SK-N-SH (cell line): ENCODE measurements around the gene FRS2. TPM values are rescaled to one million over a fixed set of nuclear protein-coding genes. Genes with fewer than 3 reads are reported as not detected.
A peak's percentile ranks its signal among the peaks of the same experiment; 100 is the strongest.

Source experiments
- CTCF ChIA-PET: fragments of 300-600, 350-600 bp; formaldehyde crosslinking; extraction: SDS; loops from one replicate; lab custom pipeline; 2021; lab: Yijun Ruan, JAX
- POLR2A ChIA-PET: fragments of 350-600 bp; sonication (Branson Sonifier 250); formaldehyde crosslinking; extraction: SDS; loops from one replicate; lab custom pipeline; 2020; ENCODE audit warnings: antibody characterized with exemption, inconsistent platforms; lab: Yijun Ruan, JAX
- DNase-seq: peaks from one replicate; pipeline ENCODE4 v3.0.0; 2012
- H2AFZ ChIP-seq: fragments of 200-600 bp; sonication (generic); 2 replicates; pipeline ENCODE4 v1.8.1; 2016; ENCODE audit warnings: antibody characterized with exemption, mild to moderate bottlenecking, low read depth
- H3F3A ChIP-seq: fragments of 200-600 bp; sonication (generic); replicated peaks from 2 replicates; pipeline ENCODE3; 2016; ENCODE audit warnings: antibody characterized with exemption, mild to moderate bottlenecking; ENCODE audit not compliant: insufficient read depth
- H3K27ac ChIP-seq, 2 experiments: fragments of 200-500 bp in 1 of 2; fragments of 200-600 bp in 1 of 2; sonication (Bioruptor generic) in 1 of 2; sonication (generic), shearing (Covaris generic) in 1 of 2; 2 replicates each; pipeline versions ENCODE4 v1.5.1 to v1.6.1; 2014 to 2016; ENCODE audit warnings: low read depth in 2 of 2, inconsistent platforms in 1 of 2, low read length in 1 of 2, mild to moderate bottlenecking in 1 of 2, mixed read lengths in 1 of 2
- H3K27me3 ChIP-seq: fragments of 200-600 bp; sonication (generic), shearing (Covaris generic); 2 replicates; pipeline ENCODE4 v1.6.1; 2016; ENCODE audit warnings: mixed run types; ENCODE audit not compliant: insufficient read depth
- H3K36me3 ChIP-seq, 2 experiments: fragments of 200-500 bp in 1 of 2; fragments of 200-600 bp in 1 of 2; sonication (Bioruptor generic) in 1 of 2; sonication (generic) in 1 of 2; replicated peaks in 1 of 2; 2 replicates each; pipeline versions ENCODE3 to v1.5.1; 2014 to 2016; ENCODE audit warnings: low read length in 1 of 2, mild to moderate bottlenecking in 1 of 2; ENCODE audit not compliant: insufficient read depth in 2 of 2, control insufficient read depth in 1 of 2
- H3K4me1 ChIP-seq, 2 experiments: fragments of 200-500 bp in 1 of 2; fragments of 200-600 bp in 1 of 2; sonication (Bioruptor generic) in 1 of 2; sonication (generic), shearing (Covaris generic) in 1 of 2; 2 replicates each; pipeline versions ENCODE4 v1.5.1 to v1.6.1; 2014 to 2016; ENCODE audit warnings: low read depth in 1 of 2, low read length in 1 of 2, mixed run types in 1 of 2; ENCODE audit not compliant: insufficient read depth in 2 of 2, control insufficient read depth in 1 of 2
- H3K4me2 ChIP-seq: fragments of 200-600 bp; sonication (generic), shearing (Covaris generic); 2 replicates; pipeline ENCODE4 v1.6.1; 2017; ENCODE audit warnings: mixed run types
- H3K4me3 ChIP-seq, 2 experiments: fragments of 200-500 bp in 1 of 2; fragments of 200-600 bp in 1 of 2; sonication (Bioruptor generic) in 1 of 2; sonication (generic), shearing (Covaris generic) in 1 of 2; 2 replicates each; pipeline versions ENCODE4 v1.5.1 to v1.8.1; 2014 to 2016; ENCODE audit warnings: low read depth in 2 of 2, inconsistent platforms in 1 of 2, low read length in 1 of 2, mild to moderate bottlenecking in 1 of 2, mixed read lengths in 1 of 2, moderate library complexity in 1 of 2
- H3K79me2 ChIP-seq: fragments of 200-600 bp; sonication (generic); 2 replicates; pipeline ENCODE4 v1.8.1; 2017; ENCODE audit warnings: mild to moderate bottlenecking; ENCODE audit not compliant: insufficient read depth
- H3K9ac ChIP-seq: fragments of 200-600 bp; sonication (generic); 2 replicates; pipeline ENCODE4 v1.6.1; 2017; ENCODE audit warnings: mixed run types
- H3K9me2 ChIP-seq: fragments of 200-600 bp; sonication (generic); 2 replicates; pipeline ENCODE4 v1.6.1; 2017; ENCODE audit warnings: mixed run types
- H3K9me3 ChIP-seq: fragments of 200-600 bp; sonication (generic); 2 replicates; pipeline ENCODE4 v1.6.1; 2017; ENCODE audit warnings: mixed run types, mild to moderate bottlenecking, moderate library complexity
- H4K20me1 ChIP-seq: fragments of 200-600 bp; sonication (generic); 2 replicates; pipeline ENCODE4 v1.6.1; 2017; ENCODE audit warnings: mild to moderate bottlenecking, mixed run types; ENCODE audit not compliant: insufficient read depth
- ELF1 ChIP-seq: IDR thresholded peaks from 2 replicates; pipeline ENCODE4 v1.4.0; 2012
- EP300 ChIP-seq, 2 experiments: IDR thresholded peaks; 2 replicates each; pipeline versions ENCODE4 v1.4.0 to v1.6.1; 2012; ENCODE audit warnings: borderline replicate concordance in 1 of 2, low read depth in 1 of 2, low read length in 1 of 2
- FOSL2 ChIP-seq: IDR thresholded peaks from 2 replicates; pipeline ENCODE4 v1.4.0; 2012; ENCODE audit warnings: low read depth, mild to moderate bottlenecking, moderate library complexity, borderline replicate concordance
- FOXJ3 ChIP-seq: sonication (generic); formaldehyde crosslinking; IDR thresholded peaks from 2 replicates; pipeline ENCODE4 v1.5.1; 2020; ENCODE audit warnings: mild to moderate bottlenecking, missing genetic modification reagents
- FOXM1 ChIP-seq: IDR thresholded peaks from 2 replicates; pipeline ENCODE4 v1.4.0; 2012; ENCODE audit warnings: low read depth, mild to moderate bottlenecking
- JUND ChIP-seq: IDR thresholded peaks from 2 replicates; pipeline ENCODE4 v1.4.0; 2012
- MEF2A ChIP-seq: IDR thresholded peaks from 2 replicates; pipeline ENCODE4 v1.4.0; 2012; ENCODE audit warnings: low read depth, borderline replicate concordance
- MXI1 ChIP-seq: IDR thresholded peaks from 2 replicates; pipeline ENCODE4 v1.6.1; 2012; ENCODE audit warnings: mild to moderate bottlenecking, low read depth, low read length, improper control_type of control experiment
- NFIC ChIP-seq: IDR thresholded peaks from 2 replicates; pipeline ENCODE4 v1.4.0; 2012; ENCODE audit warnings: borderline replicate concordance
- NRF1 ChIP-seq: IDR thresholded peaks from 2 replicates; pipeline ENCODE4 v1.6.1; 2012; ENCODE audit warnings: low read depth, mild to moderate bottlenecking, low read length
- POLR2AphosphoS5 ChIP-seq: IDR thresholded peaks from 2 replicates; pipeline ENCODE4 v1.6.1; 2012; ENCODE audit warnings: low read depth, low read length
- RAD21 ChIP-seq: IDR thresholded peaks from 2 replicates; pipeline ENCODE4 v1.6.1; 2012; ENCODE audit warnings: mild to moderate bottlenecking, low read length
- RCOR1 ChIP-seq: fragments of 150-350 bp; IDR thresholded peaks from 2 replicates; pipeline ENCODE4 v1.6.1; 2017; ENCODE audit warnings: antibody characterized with exemption, low read length
- RFX5 ChIP-seq: IDR thresholded peaks from 2 replicates; pipeline ENCODE4 v1.6.1; 2012; ENCODE audit warnings: mild to moderate bottlenecking, improper control_type of control experiment, low read length
- RXRA ChIP-seq: IDR thresholded peaks from 2 replicates; pipeline ENCODE4 v1.4.0; 2012; ENCODE audit warnings: low read depth, mild to moderate bottlenecking, borderline replicate concordance
- SMC3 ChIP-seq: IDR thresholded peaks from 2 replicates; pipeline ENCODE4 v1.6.1; 2012; ENCODE audit warnings: low read depth, low read length, improper control_type of control experiment
- TCF12 ChIP-seq: IDR thresholded peaks from 2 replicates; pipeline ENCODE4 v1.4.0; 2012
- TEAD4 ChIP-seq: IDR thresholded peaks from 2 replicates; pipeline ENCODE4 v1.4.0; 2012; ENCODE audit warnings: mild to moderate bottlenecking, borderline replicate concordance; ENCODE audit not compliant: insufficient read depth
- whole genome bisulfite sequencing: methylation state at CpG from one replicate; pipeline ENCODE4 v1.1.6; 2017; ENCODE audit warnings: low lambda C conversion rate; 5-methylcytosine and 5-hydroxymethylcytosine counted together
- polyA plus RNA-seq, 3 experiments: library from polyadenylated mRNA; depleted of rRNA; stranded (reverse); fragments of >200 nt; gene quantifications; 2 replicates each; pipeline ENCODE4 v1.2.3, GENCODE V29; 2012
- TF ChIP-seq, protein P1 (sequence below): IDR thresholded peaks from 2 replicates; pipeline ENCODE4 v1.4.0; 2012; ENCODE audit warnings: low read depth
- TF ChIP-seq, protein P2 (sequence below): IDR thresholded peaks from 2 replicates; pipeline ENCODE4; 2012
- TF ChIP-seq, protein P3 (sequence below): IDR thresholded peaks from 2 replicates; pipeline ENCODE4 v1.4.0; 2012; ENCODE audit warnings: low read depth, borderline replicate concordance
- TF ChIP-seq, protein P4 (sequence below): fragments of 150-350 bp; IDR thresholded peaks from 2 replicates; pipeline ENCODE4 v1.6.1; 2017; ENCODE audit warnings: antibody characterized with exemption, low read length, low read depth, borderline replicate concordance

Gene FRS2
- polyA plus RNA-seq, 1 of the 3 experiments (the other 2 are of a cell fraction), result 7.1 TPM

DNA sequence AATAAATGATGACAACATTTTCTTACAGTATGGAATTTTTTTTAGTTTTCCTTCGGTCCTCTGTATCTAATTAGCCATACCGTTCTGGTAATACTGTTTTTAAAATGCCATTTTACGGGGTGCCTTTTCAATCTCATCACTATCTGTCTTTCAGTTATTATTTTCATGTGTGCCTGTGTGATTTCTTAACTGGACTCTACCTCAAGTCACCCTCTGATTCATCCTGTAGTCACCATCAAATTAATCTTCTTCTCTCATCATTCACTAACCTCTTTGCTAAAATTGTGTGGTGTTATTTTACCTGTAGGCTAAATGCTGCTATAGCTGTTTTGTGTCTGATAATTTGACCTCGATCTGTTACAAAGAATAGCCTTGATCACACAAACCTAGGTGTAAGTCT is 99.0 kb downstream of the FRS2 start:
- H4K20me1 ChIP-seq, result peaks cover 8% of the 10 kb centered on the region; the same call in 1 of the 2 replicates
- ChIA-PET POLR2A (no interaction called here), CTCF (interaction anchor here (1.0 to 4.5 kb wide), 12 partner anchors 10 to 238 kb away, joined by 3 to 66 read pairs (median 8); partner anchors contain the start of gene CCT2)
- H3K27ac ChIP-seq, result peak overlapping the region; percentile 60 to 72; a peak in 3 of 4 replicates
- DNase-seq, result no peak
- H3K4me2 ChIP-seq, result peak overlapping the region; percentile 6
- H3K4me1 ChIP-seq, result peaks cover 0 to 8% of the 10 kb centered on the region in 2 experiments; a peak in 2 of 4 replicates
- no peaks in the 10 kb centered on the region for H3K27me3 ChIP-seq
- peaks cover 31% of the 10 kb centered on the region for H3F3A ChIP-seq
- H3K9ac ChIP-seq, result no peak overlapping the region; the same call in 1 of the 2 replicates
- H3K4me3 ChIP-seq, result no peak overlapping the region
- no peaks in the 10 kb centered on the region for H3K9me3 ChIP-seq
- no peaks in the 10 kb centered on the region for H3K9me2 ChIP-seq
- 12% methylated on average over 4 of the region's 4 CpGs for WGBS
- H3K79me2 ChIP-seq, result peaks cover 37% of the 10 kb centered on the region
- H3K36me3 ChIP-seq, result peaks cover 45 to 60% of the 10 kb centered on the region in 2 experiments
- no peak overlapping the region for H2AFZ ChIP-seq
- TF ChIP-seq TCF12, result peak; percentile 72; the same call in 1 of the 2 replicates
- peak in 1 of 2 experiments; percentile 46; a peak in 1 of 4 replicates for TF ChIP-seq EP300 (IDR thresholded peaks at IDR 0.05; ENCODE audit: borderline replicate concordance in 1 of 2, low read depth in 1 of 2, low read length in 1 of 2)
- TF ChIP-seq FOSL2, result peak; percentile 65; the same call in 1 of the 2 replicates
- TF ChIP-seq RXRA, result peak; percentile 18; the same call in 1 of the 2 replicates
- TF ChIP-seq JUND, result peak; percentile 49
- peak; percentile 25; the same call in 1 of the 2 replicates for TF ChIP-seq POLR2AphosphoS5
- TF ChIP-seq FOXM1, result no peak
- TF ChIP-seq RFX5, result no peak
- TF ChIP-seq MEF2A, result no peak
- TF ChIP-seq SMC3, result no peak
- TF ChIP-seq RCOR1, result no peak
- TF ChIP-seq, protein P1, sequence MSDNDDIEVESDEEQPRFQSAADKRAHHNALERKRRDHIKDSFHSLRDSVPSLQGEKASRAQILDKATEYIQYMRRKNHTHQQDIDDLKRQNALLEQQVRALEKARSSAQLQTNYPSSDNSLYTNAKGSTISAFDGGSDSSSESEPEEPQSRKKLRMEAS, result no peak
- TF ChIP-seq NFIC, result no peak
- no peak for TF ChIP-seq MXI1
- TF ChIP-seq, protein P2, sequence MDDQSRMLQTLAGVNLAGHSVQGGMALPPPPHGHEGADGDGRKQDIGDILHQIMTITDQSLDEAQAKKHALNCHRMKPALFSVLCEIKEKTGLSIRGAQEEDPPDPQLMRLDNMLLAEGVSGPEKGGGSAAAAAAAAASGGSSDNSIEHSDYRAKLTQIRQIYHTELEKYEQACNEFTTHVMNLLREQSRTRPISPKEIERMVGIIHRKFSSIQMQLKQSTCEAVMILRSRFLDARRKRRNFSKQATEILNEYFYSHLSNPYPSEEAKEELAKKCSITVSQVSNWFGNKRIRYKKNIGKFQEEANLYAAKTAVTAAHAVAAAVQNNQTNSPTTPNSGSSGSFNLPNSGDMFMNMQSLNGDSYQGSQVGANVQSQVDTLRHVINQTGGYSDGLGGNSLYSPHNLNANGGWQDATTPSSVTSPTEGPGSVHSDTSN, result peak; percentile 72

DNA sequence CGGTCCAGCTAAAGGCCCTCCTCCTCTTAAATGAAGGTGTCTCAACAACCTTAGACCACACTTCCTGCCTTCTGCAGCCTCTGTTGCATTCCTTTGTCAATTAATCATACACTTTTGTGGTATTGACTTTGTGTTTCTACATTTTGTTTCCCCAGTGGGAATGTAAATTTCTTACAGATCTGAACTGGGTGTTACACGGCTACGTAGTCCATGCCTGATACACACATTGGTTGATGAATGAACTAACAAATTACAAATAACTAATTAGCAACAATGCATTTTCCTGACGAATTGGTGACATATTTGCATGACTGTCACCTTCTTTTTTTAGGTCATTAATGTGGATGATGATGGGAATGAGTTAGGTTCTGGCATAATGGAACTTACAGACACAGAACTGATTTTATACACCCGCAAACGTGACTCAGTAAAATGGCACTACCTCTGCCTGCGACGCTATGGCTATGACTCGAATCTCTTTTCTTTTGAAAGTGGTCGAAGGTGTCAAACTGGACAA is 99.9 kb downstream of the FRS2 start:
- Histone ChIP-seq H3K36me3 (peaks cover 45 to 60% of the 10 kb centered on the region in 2 experiments), H4K20me1 (peaks cover 8% of the 10 kb centered on the region; the same call in 1 of the 2 replicates), H3K4me2 (0 out of 2 replicates have a peak overlapping the region, but pooled peaks have one; percentile 6), H3F3A (peaks cover 31% of the 10 kb centered on the region), H3K9me3 (no peaks in the 10 kb centered on the region), H3K79me2 (peaks cover 33% of the 10 kb centered on the region), H3K9me2 (no peaks in the 10 kb centered on the region), H3K27me3 (no peaks in the 10 kb centered on the region), H2AFZ (no peak overlapping the region), H3K4me3 (no peak overlapping the region), H3K9ac (no peak overlapping the region), H3K4me1 (peaks cover 0 to 8% of the 10 kb centered on the region in 2 experiments; a peak in 3 of 4 replicates), H3K27ac (peak overlapping the region; percentile 58 to 72; a peak in 2 of 4 replicates)
- POLR2A ChIA-PET, result no interaction called here
- WGBS, result 73% methylated on average over 10 of the region's 10 CpGs
- no peak for DNase-seq
- CTCF ChIA-PET, result interaction anchor here (0.6 to 4.5 kb wide), 44 partner anchors 10 to 279 kb away, joined by 3 to 66 read pairs (median 4); partner anchors contain the start of genes CCT2 and FRS2
- TF ChIP-seq, protein P3, sequence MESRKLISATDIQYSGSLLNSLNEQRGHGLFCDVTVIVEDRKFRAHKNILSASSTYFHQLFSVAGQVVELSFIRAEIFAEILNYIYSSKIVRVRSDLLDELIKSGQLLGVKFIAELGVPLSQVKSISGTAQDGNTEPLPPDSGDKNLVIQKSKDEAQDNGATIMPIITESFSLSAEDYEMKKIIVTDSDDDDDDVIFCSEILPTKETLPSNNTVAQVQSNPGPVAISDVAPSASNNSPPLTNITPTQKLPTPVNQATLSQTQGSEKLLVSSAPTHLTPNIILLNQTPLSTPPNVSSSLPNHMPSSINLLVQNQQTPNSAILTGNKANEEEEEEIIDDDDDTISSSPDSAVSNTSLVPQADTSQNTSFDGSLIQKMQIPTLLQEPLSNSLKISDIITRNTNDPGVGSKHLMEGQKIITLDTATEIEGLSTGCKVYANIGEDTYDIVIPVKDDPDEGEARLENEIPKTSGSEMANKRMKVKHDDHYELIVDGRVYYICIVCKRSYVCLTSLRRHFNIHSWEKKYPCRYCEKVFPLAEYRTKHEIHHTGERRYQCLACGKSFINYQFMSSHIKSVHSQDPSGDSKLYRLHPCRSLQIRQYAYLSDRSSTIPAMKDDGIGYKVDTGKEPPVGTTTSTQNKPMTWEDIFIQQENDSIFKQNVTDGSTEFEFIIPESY, result no peak
- TF ChIP-seq EP300 (IDR thresholded peaks at IDR 0.05; ENCODE audit: borderline replicate concordance in 1 of 2, low read depth in 1 of 2, low read length in 1 of 2) (no peak), POLR2AphosphoS5 (no peak), FOXM1 (no peak), FOXJ3 (CRISPR knock-in tag) (no peak), MXI1 (no peak), NRF1 (no peak), RAD21 (no peak), TEAD4 (no peak), ELF1 (no peak)
- TF ChIP-seq, protein P1, result no peak
- TF ChIP-seq, protein P4, sequence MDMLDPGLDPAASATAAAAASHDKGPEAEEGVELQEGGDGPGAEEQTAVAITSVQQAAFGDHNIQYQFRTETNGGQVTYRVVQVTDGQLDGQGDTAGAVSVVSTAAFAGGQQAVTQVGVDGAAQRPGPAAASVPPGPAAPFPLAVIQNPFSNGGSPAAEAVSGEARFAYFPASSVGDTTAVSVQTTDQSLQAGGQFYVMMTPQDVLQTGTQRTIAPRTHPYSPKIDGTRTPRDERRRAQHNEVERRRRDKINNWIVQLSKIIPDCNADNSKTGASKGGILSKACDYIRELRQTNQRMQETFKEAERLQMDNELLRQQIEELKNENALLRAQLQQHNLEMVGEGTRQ, result no peak
